ENCODE measurements around the gene CEPT1.

DNA sequence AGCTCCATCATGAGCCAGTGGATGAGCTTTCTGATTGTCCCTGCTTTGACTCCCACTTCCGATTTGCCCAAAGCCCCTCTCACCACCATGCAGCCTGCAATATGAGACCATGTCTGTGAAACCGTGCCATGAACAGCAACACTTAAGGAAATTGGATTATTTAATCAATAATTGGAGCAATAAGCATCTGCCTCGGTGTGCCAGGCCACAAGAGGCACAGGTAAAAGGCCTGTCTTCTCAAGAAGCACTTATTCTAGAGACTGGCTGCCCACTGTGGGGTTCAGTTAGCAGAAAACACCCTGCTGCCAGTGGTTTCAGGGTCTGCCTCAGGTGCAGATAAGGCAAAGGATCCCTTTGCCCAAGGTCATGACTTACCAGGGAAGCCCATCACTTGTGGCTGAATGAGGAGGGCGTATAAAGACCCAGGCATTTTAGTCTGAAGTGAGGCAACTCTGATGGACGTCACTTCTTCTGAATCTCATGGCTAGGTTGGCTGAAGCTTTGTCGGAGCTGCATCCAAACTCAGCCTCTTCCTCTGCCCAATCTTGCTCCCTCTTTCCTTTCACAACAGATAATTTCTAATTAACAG is 80.4 kb downstream of the CEPT1 start:
- TF ChIP-seq, protein P1, sequence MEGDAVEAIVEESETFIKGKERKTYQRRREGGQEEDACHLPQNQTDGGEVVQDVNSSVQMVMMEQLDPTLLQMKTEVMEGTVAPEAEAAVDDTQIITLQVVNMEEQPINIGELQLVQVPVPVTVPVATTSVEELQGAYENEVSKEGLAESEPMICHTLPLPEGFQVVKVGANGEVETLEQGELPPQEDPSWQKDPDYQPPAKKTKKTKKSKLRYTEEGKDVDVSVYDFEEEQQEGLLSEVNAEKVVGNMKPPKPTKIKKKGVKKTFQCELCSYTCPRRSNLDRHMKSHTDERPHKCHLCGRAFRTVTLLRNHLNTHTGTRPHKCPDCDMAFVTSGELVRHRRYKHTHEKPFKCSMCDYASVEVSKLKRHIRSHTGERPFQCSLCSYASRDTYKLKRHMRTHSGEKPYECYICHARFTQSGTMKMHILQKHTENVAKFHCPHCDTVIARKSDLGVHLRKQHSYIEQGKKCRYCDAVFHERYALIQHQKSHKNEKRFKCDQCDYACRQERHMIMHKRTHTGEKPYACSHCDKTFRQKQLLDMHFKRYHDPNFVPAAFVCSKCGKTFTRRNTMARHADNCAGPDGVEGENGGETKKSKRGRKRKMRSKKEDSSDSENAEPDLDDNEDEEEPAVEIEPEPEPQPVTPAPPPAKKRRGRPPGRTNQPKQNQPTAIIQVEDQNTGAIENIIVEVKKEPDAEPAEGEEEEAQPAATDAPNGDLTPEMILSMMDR (IDR thresholded peaks at IDR 0.05; ENCODE audit: borderline replicate concordance, extremely low read depth, low read length, poor library complexity, severe bottlenecking), result no peak
- TF ChIP-seq EZH2 (IDR thresholded peaks at IDR 0.05; ENCODE audit: borderline replicate concordance, low read depth, low read length, severe bottlenecking), result no peak
